GM19324 (cell line): ENCODE results near the gene KRTAP5-2.
"Not testable (repeated sequence)": the region's sequence is repeated elsewhere in the genome, so short reads cannot be mapped to it uniquely, and the experiment has no call there.

Source experiments
- ATAC-seq: cut with Tn5 transposase; IDR thresholded peaks from one replicate; pipeline ENCODE4 v1.9.1; 2021; ENCODE audit warnings: mild to moderate bottlenecking, moderate library complexity; ENCODE audit not compliant: unreplicated experiment, low FRiP score

KRTAP5-2 gene

DNA sequence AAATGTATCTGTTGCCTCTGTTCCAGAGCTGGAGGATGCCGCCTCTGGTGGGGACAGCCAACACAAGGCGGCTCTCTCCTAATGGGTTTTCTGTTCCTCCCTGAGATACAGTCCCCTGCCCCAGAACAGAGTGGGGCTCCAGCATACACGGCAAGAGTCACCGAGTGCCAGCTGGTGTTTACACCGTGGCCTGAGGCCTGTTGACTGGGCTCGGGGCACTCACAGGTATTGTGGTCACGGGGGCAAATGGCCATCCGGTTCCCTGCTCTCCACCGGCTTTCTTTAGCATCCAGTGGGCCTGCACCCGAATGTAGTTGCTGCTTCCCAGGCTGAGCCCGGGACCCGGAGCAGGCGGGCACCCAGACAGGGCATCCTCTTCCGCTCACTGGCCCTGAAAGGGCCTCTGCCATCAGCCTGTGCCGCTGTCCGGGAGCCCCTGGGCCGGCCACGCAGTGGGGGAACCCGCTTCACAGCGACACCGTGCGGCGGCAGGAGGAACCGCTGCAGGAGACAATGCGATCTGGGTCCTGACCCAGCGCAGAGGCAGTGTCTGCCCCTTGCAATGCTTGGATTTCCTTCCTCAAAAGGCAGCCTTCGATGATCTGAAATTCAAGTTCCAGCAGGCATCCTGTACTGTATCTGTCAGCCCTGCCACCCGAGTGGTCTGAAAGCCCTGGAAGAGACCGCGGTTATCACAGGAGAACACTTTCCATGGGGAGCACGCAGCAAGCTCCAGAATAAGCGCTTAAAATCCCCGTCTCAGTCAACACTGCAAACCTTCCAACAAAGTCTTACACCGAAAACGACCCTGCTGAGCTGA, 30.6 kb upstream of the KRTAP5-2 start:
- no peak for ATAC-seq

DNA sequence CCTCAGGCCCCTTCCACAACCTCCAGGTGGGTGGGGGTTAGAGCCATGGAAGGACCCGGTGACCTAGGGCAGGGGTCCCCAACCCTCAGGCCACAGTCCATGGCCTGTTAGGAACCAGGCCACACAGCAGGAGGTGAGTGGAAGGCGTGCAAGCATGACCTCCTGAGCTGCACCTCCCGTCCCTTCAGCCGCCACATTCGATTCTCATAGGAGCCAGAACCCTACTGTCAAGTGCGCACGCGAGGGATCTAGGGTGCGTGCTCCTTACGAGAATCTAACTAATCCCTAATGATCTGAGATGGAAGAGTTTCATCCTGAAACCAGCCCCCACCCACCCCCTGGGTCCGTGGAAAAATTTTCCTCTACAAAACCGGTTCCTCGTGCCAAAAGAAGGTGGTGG, 27.4 kb upstream of the KRTAP5-2 start:
- no peak for ATAC-seq

DNA sequence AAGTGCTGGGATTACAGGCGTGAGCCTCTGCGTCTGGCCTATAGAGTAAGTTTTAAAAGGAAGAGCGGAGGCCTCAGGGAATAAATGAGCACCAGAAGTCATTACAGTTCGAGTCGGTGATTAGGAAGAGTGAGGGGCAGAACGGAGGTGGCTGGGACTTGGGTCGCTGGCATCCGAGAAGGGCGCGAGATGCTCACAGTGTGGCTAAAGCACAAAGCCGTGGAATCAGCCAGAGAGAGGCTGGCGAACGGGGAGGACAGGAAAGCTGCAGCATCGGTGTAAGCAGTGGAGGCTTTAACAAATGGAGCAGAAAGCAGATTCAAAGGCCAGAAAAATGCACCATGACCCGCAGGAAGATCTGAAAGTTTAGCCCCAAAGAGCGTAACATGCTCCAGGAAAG, 26.5 kb upstream of the KRTAP5-2 start:
- no peak for ATAC-seq

DNA sequence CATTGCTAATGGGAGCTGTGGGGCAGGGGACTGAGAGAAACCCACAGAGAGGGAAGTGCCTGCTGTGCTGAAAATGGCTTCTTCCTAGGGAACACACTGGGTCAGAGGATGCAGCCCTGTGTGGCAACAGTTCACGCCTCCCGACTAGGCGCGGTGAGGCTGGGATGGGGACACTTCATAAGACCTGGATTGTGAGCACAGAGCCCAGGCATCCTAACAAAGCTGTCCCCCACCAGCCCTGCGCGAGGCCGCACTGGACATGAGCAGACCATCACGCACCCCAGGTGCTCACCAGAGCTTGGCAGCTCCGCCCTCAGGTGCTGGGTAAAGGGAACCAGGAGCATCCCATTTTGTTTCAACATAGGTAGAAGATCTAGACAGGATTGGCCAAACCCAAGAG, 25.6 kb upstream of the KRTAP5-2 start:
- no peak for ATAC-seq

DNA sequence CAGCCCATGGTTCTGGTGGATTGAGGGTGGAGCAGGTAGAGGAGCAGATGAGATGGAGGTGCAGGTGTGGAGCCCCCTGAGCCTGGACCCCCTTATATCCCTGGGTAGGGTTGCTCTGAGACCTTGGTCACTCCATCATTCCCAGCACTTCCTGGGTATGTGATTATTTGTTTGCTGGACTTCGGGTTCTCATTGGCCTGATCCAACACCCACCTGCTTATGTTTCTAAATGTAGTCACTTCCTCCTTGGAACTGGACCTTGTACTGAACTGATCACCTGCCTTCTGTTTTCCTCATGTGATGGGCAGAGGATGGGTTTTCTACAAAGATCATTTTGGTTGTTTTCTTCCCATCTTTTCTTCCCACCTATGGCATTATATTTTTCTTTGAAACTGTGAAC, 24.0 kb upstream of the KRTAP5-2 start, which contains the start of gene KRTAP5-4:
KRTAP5-4 (minus strand) TSS at position 53 of the 400 bp plus-strand sequence; CDS start at position 8, 45 bp downstream.
- ATAC-seq: no peak

DNA sequence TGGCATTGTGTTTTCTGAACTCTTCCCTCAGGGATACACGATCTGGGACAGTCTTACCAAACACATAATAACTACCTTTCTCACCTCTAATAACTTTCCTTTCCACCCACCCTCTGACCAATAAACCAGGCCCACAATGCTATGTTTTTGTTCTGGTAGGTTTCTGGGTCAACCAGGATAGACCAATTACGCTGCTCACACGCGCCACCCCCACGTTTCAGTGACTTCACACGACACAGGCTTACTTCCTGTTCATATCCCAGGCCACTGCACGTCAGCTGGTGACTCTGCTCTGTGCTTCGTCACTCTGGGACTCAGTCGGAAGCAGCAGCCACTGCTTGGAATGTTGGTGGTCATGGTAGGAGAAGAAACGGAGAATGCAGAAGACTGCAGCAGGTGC, 21.4 kb upstream of the KRTAP5-2 start:
- no peak for ATAC-seq

DNA sequence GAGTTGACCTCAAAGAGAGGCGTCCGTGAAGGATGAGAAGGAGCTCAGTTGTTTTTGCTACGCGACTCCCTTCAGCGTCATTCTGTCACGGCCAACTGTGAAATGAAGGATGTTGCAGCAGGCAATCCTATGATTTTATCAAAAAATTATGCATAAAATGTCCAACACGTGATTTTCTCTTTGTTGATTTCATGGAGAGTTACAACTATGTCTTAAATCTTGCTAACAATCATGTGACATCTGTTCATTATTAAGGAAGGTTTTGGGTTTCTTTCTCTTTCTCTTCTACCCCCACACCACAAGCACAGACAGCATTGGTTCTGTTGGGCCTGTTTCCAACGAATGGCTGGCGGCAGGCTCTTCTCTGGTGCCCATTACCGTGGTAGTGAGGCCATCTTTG, 20.1 kb upstream of the KRTAP5-2 start:
- no peak for ATAC-seq

DNA sequence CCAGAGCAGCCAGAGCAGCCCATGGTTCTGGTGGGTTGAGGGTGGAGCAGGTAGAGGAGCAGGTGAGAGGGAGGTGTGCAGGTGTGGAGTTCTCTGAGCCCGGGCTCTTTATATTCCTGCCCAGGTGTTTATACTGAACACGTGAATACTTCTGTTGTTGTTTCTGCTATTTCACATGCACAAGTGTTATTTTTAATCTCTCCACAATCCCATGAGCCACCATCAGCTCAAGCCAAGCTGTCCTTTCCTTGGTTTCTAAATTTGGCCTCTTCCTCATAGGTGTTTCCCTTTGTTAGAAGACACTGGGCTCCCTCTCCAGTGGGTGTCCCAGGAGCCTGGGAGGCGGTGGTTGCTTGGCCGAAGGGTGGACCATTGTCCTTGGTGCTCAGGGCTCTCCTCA, 10.3 kb upstream of the KRTAP5-2 start, which contains the start of gene KRTAP5-3:
KRTAP5-3 (minus strand) TSS at position 101 of the 400 bp plus-strand sequence; CDS start at position 23, 78 bp downstream.
- no peak for ATAC-seq

DNA sequence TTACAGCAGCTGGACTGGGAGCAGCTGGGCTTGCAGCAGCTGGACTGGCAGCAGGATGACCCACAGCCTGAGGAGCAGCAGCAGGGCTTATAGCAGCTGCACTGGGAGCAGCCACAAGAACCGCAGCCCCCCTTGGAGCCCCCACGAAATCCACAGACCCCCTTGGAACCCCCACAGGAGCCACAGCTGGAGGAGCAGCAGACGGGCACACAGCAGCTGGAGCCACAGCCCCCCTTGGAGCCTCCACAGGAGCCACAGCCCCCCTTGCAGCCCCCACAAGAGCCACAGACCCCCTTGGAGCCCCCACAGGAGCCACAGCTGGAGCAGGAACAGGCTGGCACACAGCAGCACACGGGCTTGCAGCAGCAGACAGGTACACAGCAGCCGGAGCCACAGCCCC, 9.8 kb upstream of the KRTAP5-2 start:
- ATAC-seq: not testable (repeated sequence)

DNA sequence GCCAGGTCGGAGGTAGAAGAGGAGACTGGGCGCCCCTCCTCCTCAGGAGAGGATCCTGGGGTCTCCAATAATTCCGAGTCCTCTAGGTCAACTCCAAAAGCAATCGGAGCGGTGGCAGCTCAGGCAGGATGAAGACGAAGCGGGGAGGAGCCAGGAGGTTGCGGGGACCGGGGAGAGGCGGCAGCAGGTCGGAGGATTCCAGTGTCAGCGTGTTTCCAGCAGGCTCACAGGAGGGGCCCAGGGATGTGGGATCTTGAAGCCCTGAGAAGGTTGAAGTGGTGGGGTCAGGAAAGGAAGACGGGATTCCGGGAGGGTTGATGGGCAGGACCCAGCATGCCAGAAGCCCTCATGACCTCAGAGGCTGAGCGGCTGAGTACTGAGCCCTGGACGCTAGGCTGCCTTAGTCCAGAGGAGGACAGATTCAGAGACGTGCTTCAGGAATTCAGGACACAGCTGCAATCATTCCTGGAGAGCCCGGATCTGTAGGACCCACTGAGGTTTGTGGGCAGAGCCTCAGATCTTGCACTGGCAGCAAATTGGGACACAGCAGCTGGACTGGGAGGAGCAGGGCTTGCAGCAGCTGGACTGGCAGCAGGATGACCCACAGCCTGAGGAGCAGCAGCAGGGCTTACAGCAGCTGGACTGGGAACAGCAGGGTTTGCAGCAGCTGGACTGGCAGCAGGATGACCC, 9.2 kb upstream of the KRTAP5-2 start:
- ATAC-seq: not testable (repeated sequence)

DNA sequence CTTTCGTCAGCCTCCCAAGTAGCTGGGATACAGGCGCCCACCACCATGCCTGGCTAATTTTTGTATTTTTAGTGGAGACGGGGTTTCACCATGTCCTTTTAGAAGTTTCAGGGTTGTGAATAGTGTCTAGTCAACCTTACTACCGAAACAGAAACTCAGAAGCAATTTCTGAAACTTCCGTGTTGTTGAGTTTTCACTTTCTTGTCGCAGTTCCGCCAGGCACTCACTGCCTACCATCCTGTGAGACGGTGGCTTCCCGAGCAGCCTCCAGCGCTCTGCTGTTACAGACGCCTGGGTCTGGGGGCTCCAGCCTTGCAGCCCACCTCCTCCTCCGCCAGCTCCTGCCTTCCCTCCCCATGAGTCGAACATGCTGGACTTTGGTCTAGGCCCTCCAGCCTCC, 7.8 kb upstream of the KRTAP5-2 start:
- ATAC-seq: not testable (repeated sequence)

DNA sequence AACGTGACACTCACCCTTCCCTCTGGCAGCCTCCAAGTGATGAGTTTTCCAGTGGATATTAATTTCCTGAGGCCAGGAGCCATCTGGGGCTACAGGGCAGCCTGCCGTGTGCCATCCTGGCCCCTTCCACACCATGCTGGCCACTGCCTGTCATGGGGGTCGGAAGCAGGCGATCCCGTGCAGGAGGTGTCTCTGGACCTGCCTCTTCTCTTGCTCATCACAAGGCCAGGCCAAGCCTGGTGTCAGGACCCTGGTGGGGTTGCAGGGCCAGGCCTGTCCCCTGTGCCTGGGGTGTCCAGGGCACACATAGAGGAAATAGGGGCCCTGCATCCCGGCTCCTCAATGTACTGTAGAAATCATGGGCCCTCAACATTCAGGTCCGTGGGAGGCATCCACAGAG, 6.6 kb upstream of the KRTAP5-2 start:
- ATAC-seq: no peak

DNA sequence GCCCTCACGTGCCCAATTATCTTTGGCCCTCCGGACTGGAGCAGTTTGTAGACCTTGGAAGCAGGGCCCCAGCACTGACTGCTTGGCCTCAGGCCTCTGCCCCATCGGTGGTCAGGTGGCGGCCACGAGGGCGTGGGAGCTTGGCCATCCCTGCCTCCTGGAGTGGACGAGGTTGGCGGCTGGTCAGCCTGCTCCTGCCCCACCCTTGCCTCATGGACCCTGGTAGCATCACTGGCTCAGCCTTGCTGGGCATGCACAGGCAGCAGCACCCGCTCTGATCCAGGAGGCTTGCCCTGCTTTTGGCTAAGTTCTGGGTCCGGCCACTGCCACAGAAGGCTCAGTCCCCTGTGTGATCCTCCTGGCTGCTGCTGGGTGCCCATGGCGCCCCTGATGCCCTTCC, 6.1 kb upstream of the KRTAP5-2 start:
- ATAC-seq: no peak

DNA sequence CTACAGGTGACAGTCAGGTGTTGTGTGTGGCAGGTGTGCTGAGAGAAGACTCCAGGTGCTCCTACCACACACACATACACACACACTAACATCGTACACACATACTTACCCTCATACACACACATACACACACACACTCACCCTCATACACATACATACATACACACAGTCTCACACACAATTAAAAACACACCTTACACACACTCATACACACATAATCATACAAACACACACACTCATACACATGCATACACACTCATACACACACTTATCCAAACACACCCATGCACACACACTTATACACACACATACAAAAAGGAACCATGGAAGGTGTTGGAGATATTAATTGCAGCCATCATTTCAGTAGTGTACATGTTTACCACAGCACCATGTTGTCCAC, 5.5 kb upstream of the KRTAP5-2 start:
- ATAC-seq: no peak

DNA sequence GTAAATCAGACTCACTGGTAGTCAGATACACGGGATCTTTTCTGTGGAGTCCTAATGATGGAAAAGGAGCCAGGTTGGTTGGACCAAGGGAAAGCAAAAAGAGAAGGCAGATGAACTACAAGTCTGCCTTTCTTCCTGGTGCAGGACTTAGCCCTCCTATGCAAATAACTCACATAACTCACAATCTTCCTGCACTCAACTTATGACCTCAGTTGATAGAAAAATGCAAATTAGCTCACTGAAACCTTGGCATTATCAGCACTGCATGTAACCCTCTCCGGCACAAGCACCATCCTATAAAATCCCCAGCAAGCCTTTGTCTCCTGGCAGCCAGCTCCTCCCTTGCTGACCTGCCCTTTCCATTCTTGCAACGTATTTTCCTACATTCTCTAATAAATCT, 3.6 kb upstream of the KRTAP5-2 start:
- not testable (repeated sequence) for ATAC-seq

DNA sequence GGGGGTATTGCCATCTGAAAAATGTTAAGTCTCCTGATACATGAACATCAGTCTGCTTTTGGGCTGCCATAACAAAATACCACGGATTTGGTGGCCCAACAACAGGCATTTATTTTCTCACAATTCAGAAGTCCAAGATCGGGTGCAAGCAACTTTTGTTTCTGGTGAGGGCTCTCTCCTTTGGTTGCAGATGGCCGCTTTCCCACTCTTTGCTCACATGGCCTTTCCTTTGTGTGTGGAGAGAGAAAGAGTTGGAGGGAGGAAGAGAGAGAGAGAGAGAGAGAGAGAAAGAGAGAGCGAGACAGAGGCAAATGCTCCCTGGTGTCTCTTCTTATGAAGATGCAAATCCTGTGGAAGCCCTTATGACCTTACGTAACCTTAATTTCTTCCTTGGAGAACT, 2.5 kb upstream of the KRTAP5-2 start:
- ATAC-seq: no peak

DNA sequence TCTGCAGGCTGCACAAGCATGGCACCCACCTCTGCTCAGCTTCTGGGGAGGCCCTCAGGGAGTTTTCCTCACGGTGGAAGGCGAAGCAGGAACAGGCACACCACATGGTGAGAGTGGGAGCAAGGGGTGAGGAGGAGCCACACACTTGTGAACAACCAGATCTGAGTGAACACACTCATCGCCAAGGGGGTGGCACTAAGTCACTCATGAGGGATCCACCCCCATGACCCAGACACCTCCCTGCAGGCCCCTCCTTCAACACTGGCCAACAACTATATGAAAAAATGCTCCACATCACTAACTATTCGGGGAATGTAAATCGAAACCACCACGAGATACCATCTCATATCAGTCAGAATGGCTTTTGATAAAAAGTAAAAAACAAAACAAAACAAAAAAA, 722 bp upstream of the KRTAP5-2 start:
- no peak for ATAC-seq

DNA sequence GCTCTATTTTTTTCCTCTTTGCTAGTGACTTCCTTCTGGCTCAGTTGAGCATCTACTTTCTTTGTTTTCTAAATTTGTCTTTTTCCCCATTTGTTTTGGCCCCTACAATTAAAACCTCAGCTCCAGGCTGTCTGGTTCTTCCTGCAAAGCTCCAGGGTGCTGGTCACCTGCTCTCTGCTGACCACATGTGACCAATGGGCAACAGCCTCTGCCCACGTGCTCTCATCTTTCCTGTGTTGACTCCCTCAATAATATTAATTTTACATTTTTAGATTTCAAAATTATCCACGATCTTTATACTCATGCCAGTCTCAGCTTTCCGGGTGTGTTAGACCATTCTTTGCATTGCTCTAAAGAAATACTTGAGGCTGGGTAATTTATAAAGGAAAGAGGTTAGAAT, 312 bp upstream of the KRTAP5-2 start:
- not testable (repeated sequence) for ATAC-seq

DNA sequence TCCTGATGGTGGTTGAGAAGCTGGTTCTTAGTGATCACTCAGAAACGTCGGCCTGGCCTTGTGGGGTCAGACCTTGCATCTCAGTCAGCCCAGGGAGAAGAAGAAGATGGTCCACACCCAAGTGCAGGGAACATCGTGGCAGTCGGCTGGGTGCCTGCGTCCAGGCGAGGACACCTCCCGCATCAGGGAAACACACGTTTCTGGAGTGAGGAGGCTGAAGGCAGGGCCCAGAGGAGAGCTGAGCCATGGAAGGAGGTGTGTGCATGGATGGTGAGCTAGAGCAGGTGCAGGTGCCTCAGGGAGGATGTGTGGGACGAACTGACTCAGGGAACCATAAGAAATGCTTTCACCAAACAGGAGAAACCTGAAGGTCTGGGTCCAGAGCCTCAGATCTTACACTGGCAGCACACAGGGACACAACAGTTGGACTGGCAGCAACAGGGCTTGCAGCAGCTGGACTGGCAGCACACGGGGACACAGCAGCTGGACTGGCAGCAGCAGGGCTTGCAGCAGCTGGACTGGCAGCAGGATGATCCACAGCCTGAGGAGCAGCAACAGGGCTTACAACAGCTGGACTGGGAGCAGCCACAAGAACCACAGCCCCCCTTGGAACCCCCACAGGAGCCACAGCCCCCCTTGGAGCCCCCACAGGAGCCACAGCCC, 632 bp downstream of the KRTAP5-2 start:
- ATAC-seq: no peak

DNA sequence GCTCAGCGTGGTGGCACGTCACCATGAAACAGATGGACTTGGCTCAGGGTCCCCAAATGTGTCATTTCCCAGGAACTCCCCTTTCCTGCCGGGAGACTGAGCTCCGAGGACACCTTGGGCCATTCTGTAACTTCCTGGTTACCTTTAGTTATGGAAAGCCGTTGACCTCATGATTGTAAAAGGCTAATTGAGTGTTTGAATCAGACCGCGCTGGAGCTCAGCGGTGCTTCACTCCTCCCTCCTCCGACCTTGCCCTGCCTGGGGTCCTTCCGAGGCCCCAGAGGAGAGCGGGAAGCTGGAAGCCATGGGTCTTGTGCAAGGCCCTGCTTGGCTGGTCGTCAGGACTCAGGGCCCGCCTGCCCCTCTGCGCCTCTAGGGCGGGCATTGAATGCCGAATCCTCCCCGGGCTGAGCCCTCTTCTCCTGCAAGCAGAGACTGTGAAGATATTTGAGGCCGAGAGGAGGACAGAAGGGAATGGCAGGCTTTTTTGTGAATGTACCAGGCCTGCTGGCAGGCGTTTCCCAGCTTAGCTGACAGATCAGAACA, 1.4 kb downstream of the KRTAP5-2 start:
- ATAC-seq: not testable (repeated sequence)

DNA sequence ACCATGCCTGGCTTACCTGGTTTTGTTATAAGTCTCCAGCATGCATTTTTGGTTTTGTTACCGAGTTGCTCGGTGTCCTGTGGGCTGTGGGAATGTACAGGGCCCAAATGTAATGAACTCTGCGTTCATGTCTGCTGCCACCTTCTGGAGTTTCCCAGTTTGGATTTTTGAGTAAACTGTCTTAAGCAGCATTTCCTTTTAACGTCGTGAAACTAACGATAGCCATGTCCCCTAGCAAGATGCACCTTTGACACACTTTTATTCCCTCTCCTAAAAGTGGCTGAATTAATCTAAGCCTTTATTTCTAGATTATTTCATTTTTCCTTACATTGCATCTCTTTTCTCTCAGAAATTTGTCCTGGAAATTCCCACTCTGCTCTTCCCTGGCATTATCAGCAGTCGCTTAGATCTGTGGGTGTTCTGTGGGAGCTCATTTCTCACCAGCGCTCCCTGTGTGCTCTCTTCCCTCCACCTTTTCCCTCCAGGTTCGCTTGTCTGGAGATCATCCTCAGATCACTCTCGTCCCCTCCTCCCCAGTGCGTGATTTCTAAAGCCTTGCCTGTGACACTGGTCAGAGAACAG, 2.0 kb downstream of the KRTAP5-2 start:
- not testable (repeated sequence) for ATAC-seq
